Measurements from ENCODE around the gene GOLGA6D. TPM values are rescaled to one million over a fixed set of nuclear protein-coding genes. Genes with fewer than 3 reads are reported as not detected.
"Not testable (repeated sequence)": the region's sequence is repeated elsewhere in the genome, so short reads cannot be mapped to it uniquely, and the experiment has no call there.

The GOLGA6D gene
- total RNA-seq, 1 experiment from 2014 or later, result 0.12 TPM

GRCh38 chr15:75342221-75342620, 59.6 kb downstream of the GOLGA6D start:
- RAD21 ChIA-PET (ENCODE audit: low non-redundant PET in 1 of 2, low total read pairs in 2 of 2, uncharacterized antibody in 2 of 2, unreplicated experiment in 2 of 2), result no interaction called here
- Histone ChIP-seq H3K4me3 (replicated peaks in 1 of 2; ENCODE audit: low read depth in 1 of 2, low read length in 2 of 2) (no peak overlapping the region), H2AFZ (ENCODE audit: low read depth, low read length, poor library complexity, severe bottlenecking) (no peak overlapping the region), H3K27me3 (ENCODE audit: insufficient read depth, low read length) (no peaks in the 10 kb centered on the region), H3K36me3 (ENCODE audit: control insufficient read depth in 1 of 2, insufficient read depth in 2 of 2, low read length in 2 of 2) (no peaks in the 10 kb centered on the region), H3K27ac (ENCODE audit: low read depth, low read length) (no peak overlapping the region), H3K9ac (ENCODE audit: low read length) (no peak overlapping the region), H3K79me2 (ENCODE audit: insufficient read depth, low read length) (no peaks in the 10 kb centered on the region), H3K9me2 (ENCODE audit: insufficient read depth) (no peaks in the 10 kb centered on the region), H3K4me1 (ENCODE audit: control insufficient read depth in 1 of 2, insufficient read depth in 2 of 2, low read length in 2 of 2) (peaks cover 6 to 7% of the 10 kb centered on the region in 2 experiments; a peak in 3 of 4 replicates), H3K9me3 (ENCODE audit: control insufficient read depth in 1 of 2, insufficient read depth in 1 of 2, low read depth in 1 of 2, low read length in 2 of 2) (no peaks in the 10 kb centered on the region), H3K4me2 (ENCODE audit: low read length) (no peak overlapping the region), H4K20me1 (ENCODE audit: insufficient read depth) (no peaks in the 10 kb centered on the region)
- intact Hi-C loops (cut with micrococcal nuclease), result no loop called here
- POLR2A ChIA-PET, result no interaction called here
- no TSS peak for BruUV-seq (replicated peaks)
- CTCF ChIA-PET, result no interaction called here
- no peak for ATAC-seq
- DNase-seq (ENCODE audit: low read depth, low spot score), result no peak
- no peak for TF ChIP-seq JUND (IDR thresholded peaks at IDR 0.05)

GRCh38 chr15:75343953-75344352, 61.3 kb downstream of the GOLGA6D start:
- H3K27ac ChIP-seq (ENCODE audit: low read depth, low read length); H3K27me3 ChIP-seq (ENCODE audit: insufficient read depth, low read length); CTCF ChIA-PET; H3K9me3 ChIP-seq (ENCODE audit: control insufficient read depth in 1 of 2, insufficient read depth in 1 of 2, low read depth in 1 of 2, low read length in 2 of 2); H3K9me2 ChIP-seq (ENCODE audit: insufficient read depth); H2AFZ ChIP-seq (ENCODE audit: low read depth, low read length, poor library complexity, severe bottlenecking); DNase-seq (ENCODE audit: low read depth, low spot score); H3K9ac ChIP-seq (ENCODE audit: low read length); H3K4me2 ChIP-seq (ENCODE audit: low read length); H3K4me3 ChIP-seq (replicated peaks in 1 of 2; ENCODE audit: low read depth in 1 of 2, low read length in 2 of 2); RAD21 ChIA-PET (ENCODE audit: low non-redundant PET in 1 of 2, low total read pairs in 2 of 2, uncharacterized antibody in 2 of 2, unreplicated experiment in 2 of 2); POLR2A ChIA-PET; intact Hi-C loops (cut with micrococcal nuclease); H4K20me1 ChIP-seq (ENCODE audit: insufficient read depth); BruUV-seq (replicated peaks); H3K36me3 ChIP-seq (ENCODE audit: control insufficient read depth in 1 of 2, insufficient read depth in 2 of 2, low read length in 2 of 2); ATAC-seq; H3K79me2 ChIP-seq (ENCODE audit: insufficient read depth, low read length): not testable (repeated sequence)
- H3K4me1 ChIP-seq (ENCODE audit: control insufficient read depth in 1 of 2, insufficient read depth in 2 of 2, low read length in 2 of 2), result peaks cover 6 to 15% of the 10 kb centered on the region in 2 experiments; a peak in 3 of 4 replicates

Other genes starting within 250 kb of the GOLGA6D start
- gene C15orf39, start 81.0 kb upstream of the GOLGA6D start, total RNA-seq (2021; ENCODE audit: unreplicated experiment), result 29.3 TPM
- gene GOLGA6C, start 24.5 kb upstream of the GOLGA6D start, total RNA-seq (2021; ENCODE audit: unreplicated experiment), result not detected
- gene COMMD4, start 53.2 kb downstream of the GOLGA6D start, total RNA-seq (2021; ENCODE audit: unreplicated experiment), result 141 TPM
- 41.4 TPM for gene NEIL1, start 64.2 kb downstream of the GOLGA6D start, total RNA-seq (2021; ENCODE audit: unreplicated experiment)
- gene MAN2C1, start 85.8 kb downstream of the GOLGA6D start, total RNA-seq (2021; ENCODE audit: unreplicated experiment), result 118 TPM
- 70.1 TPM for gene SIN3A, start 168.9 kb downstream of the GOLGA6D start, total RNA-seq (2021; ENCODE audit: unreplicated experiment)